B cell (primary cell): ENCODE data around the gene MOGAT2. TPM values are rescaled to one million over a fixed set of nuclear protein-coding genes. Genes with fewer than 3 reads are reported as not detected.
A peak's percentile ranks its signal among the peaks of the same experiment; 100 is the strongest.

Experiments
- ATAC-seq: fragments of 200-7000 bp; cut with Tn5 transposase; one replicate; pipeline ENCODE4 v1.10.0; 2021; ENCODE audit warnings: low read depth, mild to moderate bottlenecking, moderate number of reproducible peaks, moderate library complexity
- CTCF ChIA-PET: fragments of 350-600 bp; sonication (Branson Sonifier 250); formaldehyde crosslinking; loops from one replicate; lab custom pipeline; 2021; ENCODE audit warnings: antibody characterized with exemption, inconsistent platforms; lab: Charles Lee
- POLR2A ChIA-PET: fragments of 350-600 bp; sonication (Branson Sonifier 250); formaldehyde crosslinking; loops from one replicate; lab custom pipeline; 2021; ENCODE audit warnings: antibody characterized with exemption; lab: Charles Lee
- DNase-seq: peaks from one replicate; pipeline ENCODE4 v3.0.0; 2013
- H2AFZ ChIP-seq: 2 replicates; pipeline ENCODE4 v1.6.1; 2012; ENCODE audit warnings: mild to moderate bottlenecking, low read depth, low read length; ENCODE audit not compliant: insufficient read depth, poor library complexity, severe bottlenecking
- H3K27ac ChIP-seq, 2 donors: 1 replicate in 1 of 2; 2 replicates in 1 of 2; pipeline ENCODE4 v1.5.1; 2012 to 2013; ENCODE audit warnings: low read length in 2 of 2, mild to moderate bottlenecking in 2 of 2, moderate library complexity in 1 of 2
- H3K27me3 ChIP-seq, 4 experiments: fragments of 200-600 bp in 1 of 4; sonication (generic) in 1 of 4; replicated peaks in 1 of 4; 1 replicate in 2 of 4; 2 replicates in 2 of 4; pipeline versions ENCODE4 v1.6.1 to v1.7.0; 2013 to 2016; ENCODE audit warnings: low read length in 3 of 4, mild to moderate bottlenecking in 2 of 4, mixed read lengths in 1 of 4, moderate library complexity in 1 of 4; ENCODE audit not compliant: insufficient read depth in 4 of 4, control insufficient read depth in 3 of 4; ENCODE audit errors: control extremely low read depth in 1 of 4
- H3K36me3 ChIP-seq, 2 experiments: replicated peaks in 1 of 2; 1 replicate in 1 of 2; 2 replicates in 1 of 2; pipeline versions ENCODE4 v1.6.1 to v1.7.1; 2013; ENCODE audit warnings: low read length in 1 of 2; ENCODE audit not compliant: insufficient read depth in 2 of 2, control insufficient read depth in 1 of 2; ENCODE audit errors: control extremely low read depth in 1 of 2, extremely low read depth in 1 of 2
- H3K4me1 ChIP-seq, 2 donors: fragments of 200-600 bp in 1 of 2; sonication (generic) in 1 of 2; 1 replicate in 1 of 2; 2 replicates in 1 of 2; pipeline versions ENCODE4 v1.5.1 to v1.6.1; 2013 to 2017; ENCODE audit warnings: low read length in 2 of 2; ENCODE audit not compliant: control insufficient read depth in 2 of 2, insufficient read depth in 2 of 2
- H3K4me2 ChIP-seq: replicated peaks from 2 replicates; pipeline ENCODE3; 2012; ENCODE audit warnings: mild to moderate bottlenecking, low read depth, low read length; ENCODE audit not compliant: poor library complexity, severe bottlenecking
- H3K4me3 ChIP-seq, 5 experiments: fragments of 200-600 bp in 1 of 5; sonication (generic) in 1 of 5; 1 replicate in 3 of 5; 2 replicates in 2 of 5; pipeline versions ENCODE4 v1.5.1 to v1.7.0; 2011 to 2016; ENCODE audit warnings: low read length in 4 of 5, mild to moderate bottlenecking in 4 of 5, low read depth in 2 of 5, control low read depth in 1 of 5, moderate library complexity in 1 of 5; ENCODE audit not compliant: insufficient read depth in 1 of 5; ENCODE audit errors: control extremely low read depth in 1 of 5, extremely low read depth in 1 of 5
- H3K79me2 ChIP-seq: fragments of 200-600 bp; sonication (generic); one replicate; pipeline ENCODE4 v1.6.0; 2016; ENCODE audit warnings: low read length; ENCODE audit not compliant: control insufficient read depth, insufficient read depth
- H3K9ac ChIP-seq: fragments of 200-600 bp; sonication (generic); 2 replicates; pipeline ENCODE4 v1.6.1; 2017; ENCODE audit warnings: mild to moderate bottlenecking, low read length, moderate library complexity
- H3K9me3 ChIP-seq, 3 donors: one replicate each; pipeline versions ENCODE4 v1.6.1 to v1.7.1; 2013; ENCODE audit warnings: low read length in 2 of 3; ENCODE audit not compliant: control insufficient read depth in 2 of 3, insufficient read depth in 1 of 3; ENCODE audit errors: control extremely low read depth in 1 of 3
- H4K20me1 ChIP-seq: 2 replicates; pipeline ENCODE4 v1.6.0; 2012; ENCODE audit warnings: mild to moderate bottlenecking, low read length; ENCODE audit not compliant: insufficient read depth, control insufficient read depth, poor library complexity, severe bottlenecking
- H3K27ac Mint-ChIP-seq: one replicate; pipeline ENCODE4 v1.8.0; 2021; ENCODE audit warnings: mixed read lengths
- H3K27me3 Mint-ChIP-seq: one replicate; pipeline ENCODE4 v1.8.0; 2021; ENCODE audit warnings: mixed read lengths
- H3K4me1 Mint-ChIP-seq: one replicate; pipeline ENCODE4 v1.8.0; 2021; ENCODE audit warnings: mixed read lengths
- H3K4me3 Mint-ChIP-seq: one replicate; pipeline ENCODE4 v1.8.0; 2021; ENCODE audit warnings: mixed read lengths
- H3K9me3 Mint-ChIP-seq: one replicate; pipeline ENCODE4 v1.8.0; 2022; ENCODE audit warnings: mixed read lengths; ENCODE audit not compliant: insufficient read depth
- EZH2 ChIP-seq: IDR thresholded peaks from 2 replicates; pipeline ENCODE4 v1.6.1; 2012; ENCODE audit warnings: borderline replicate concordance, low read depth, mild to moderate bottlenecking, moderate library complexity, low read length; ENCODE audit not compliant: insufficient read depth, poor library complexity, severe bottlenecking
- WGBS: methylation state at CpG from one replicate; pipeline ENCODE4 v1.1.5; 2013; ENCODE audit warnings: missing lambda C conversion rate; ENCODE audit not compliant: insufficient coverage; 5-methylcytosine and 5-hydroxymethylcytosine counted together
- intact Hi-C: fragments of 100-400 bp; cut with micrococcal nuclease; formaldehyde crosslinking; loops from one replicate; pipeline ENCODE4 v1.10.0; 2022
- polyA plus RNA-seq: library from polyadenylated mRNA; depleted of rRNA; stranded (reverse); fragments of >200 nt; gene quantifications from 2 replicates; pipeline ENCODE4 v1.2.3, GENCODE V29; 2012
- total RNA-seq, 2 donors: library from RNA; stranded (reverse); fragments of 120-200 nt in 1 of 2; gene quantifications; 1 replicate in 1 of 2; 2 replicates in 1 of 2; pipeline versions ENCODE4 v1.2.3 to v1.2.4, GENCODE V29; 2013 to 2022
- TF ChIP-seq, protein P1 (sequence below): fragments of 200-600 bp; IDR thresholded peaks from one replicate; pipeline ENCODE4 v1.8.0; 2022; ENCODE audit warnings: antibody characterized with exemption, mild to moderate bottlenecking

Gene MOGAT2
- total and polyA plus RNA-seq, 2 donors (not counting 1 experiment from before 2014, with no cell fraction given): not detected

DNA sequence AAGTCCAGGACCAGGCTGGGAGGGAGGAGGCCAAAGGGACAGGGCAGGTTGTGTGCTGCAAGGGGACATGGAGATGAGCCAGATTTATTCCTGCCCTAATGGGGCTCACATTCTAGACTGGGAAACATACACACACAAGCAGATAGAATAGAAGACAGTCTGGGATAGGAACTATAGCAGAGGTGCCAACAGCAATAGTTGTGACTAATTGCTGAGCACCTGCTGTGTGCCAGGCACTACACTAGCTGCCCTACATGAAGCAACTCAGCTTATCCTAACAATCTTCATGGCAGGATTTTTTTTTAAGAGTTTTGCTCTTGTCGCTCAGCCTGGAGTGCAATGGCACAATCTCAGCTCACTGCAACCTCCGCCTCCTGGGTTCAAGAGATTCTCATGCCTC is 11.4 kb downstream of the MOGAT2 start:
- 100% methylated on average over 2 of the region's 2 CpGs for WGBS
- Mint-ChIP-seq H3K4me3 (no peak overlapping the region), H3K27ac (peak overlapping the region; percentile 32), H3K4me1 (no peaks in the 10 kb centered on the region), H3K27me3 (peaks cover 17% of the 10 kb centered on the region), H3K9me3 (no peaks in the 10 kb centered on the region)
- H3K27ac ChIP-seq: no peak overlapping the region
- intact Hi-C loops: loop anchor here (10.0 kb wide), 1 partner anchor 426 kb away; no protein-coding TSS in a partner anchor
- no peaks in the 10 kb centered on the region for H3K36me3 ChIP-seq
- H3K27me3 ChIP-seq: peaks cover 0 to 4% (median 0%) of the 10 kb centered on the region in 4 experiments
- no peak for DNase-seq
- TF ChIP-seq, protein P1, sequence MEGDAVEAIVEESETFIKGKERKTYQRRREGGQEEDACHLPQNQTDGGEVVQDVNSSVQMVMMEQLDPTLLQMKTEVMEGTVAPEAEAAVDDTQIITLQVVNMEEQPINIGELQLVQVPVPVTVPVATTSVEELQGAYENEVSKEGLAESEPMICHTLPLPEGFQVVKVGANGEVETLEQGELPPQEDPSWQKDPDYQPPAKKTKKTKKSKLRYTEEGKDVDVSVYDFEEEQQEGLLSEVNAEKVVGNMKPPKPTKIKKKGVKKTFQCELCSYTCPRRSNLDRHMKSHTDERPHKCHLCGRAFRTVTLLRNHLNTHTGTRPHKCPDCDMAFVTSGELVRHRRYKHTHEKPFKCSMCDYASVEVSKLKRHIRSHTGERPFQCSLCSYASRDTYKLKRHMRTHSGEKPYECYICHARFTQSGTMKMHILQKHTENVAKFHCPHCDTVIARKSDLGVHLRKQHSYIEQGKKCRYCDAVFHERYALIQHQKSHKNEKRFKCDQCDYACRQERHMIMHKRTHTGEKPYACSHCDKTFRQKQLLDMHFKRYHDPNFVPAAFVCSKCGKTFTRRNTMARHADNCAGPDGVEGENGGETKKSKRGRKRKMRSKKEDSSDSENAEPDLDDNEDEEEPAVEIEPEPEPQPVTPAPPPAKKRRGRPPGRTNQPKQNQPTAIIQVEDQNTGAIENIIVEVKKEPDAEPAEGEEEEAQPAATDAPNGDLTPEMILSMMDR: no peak
- TF ChIP-seq EZH2: no peak
- ChIA-PET POLR2A (no interaction called here), CTCF (interaction anchor here (0.8 kb wide), 1 partner anchor 13 kb away, joined by 3 read pairs; no protein-coding TSS in a partner anchor)
- H3K79me2 ChIP-seq: no peaks in the 10 kb centered on the region
- no peak for ATAC-seq
- H3K4me1 ChIP-seq: no peaks in the 10 kb centered on the region
- no peak overlapping the region for H3K9ac ChIP-seq
- H3K4me2 ChIP-seq: no peak overlapping the region
- H2AFZ ChIP-seq: no peak overlapping the region
- peaks cover 0 to 5% (median 0%) of the 10 kb centered on the region in 3 donors for H3K9me3 ChIP-seq
- no peaks in the 10 kb centered on the region for H4K20me1 ChIP-seq
- no peak overlapping the region for H3K4me3 ChIP-seq

DNA sequence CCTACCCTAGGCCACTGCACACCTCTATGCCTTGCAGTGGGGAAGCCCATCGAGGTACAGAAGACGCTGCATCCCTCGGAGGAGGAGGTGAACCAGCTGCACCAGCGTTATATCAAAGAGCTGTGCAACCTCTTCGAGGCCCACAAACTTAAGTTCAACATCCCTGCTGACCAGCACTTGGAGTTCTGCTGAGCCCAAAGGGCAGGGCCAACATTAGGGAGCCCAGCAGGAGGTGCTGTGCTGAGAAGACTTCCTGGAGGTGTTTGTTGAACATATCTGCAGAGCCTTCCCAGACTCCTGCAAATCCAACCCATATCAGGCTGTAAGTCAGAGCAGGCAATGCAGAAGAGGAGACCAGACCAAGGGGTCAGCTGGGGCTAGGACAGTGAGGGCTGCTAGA is 13.5 kb downstream of the MOGAT2 start:
- intact Hi-C loops: no loop called here
- TF ChIP-seq, protein P1: no peak
- TF ChIP-seq EZH2: no peak
- CTCF ChIA-PET: no interaction called here

More for the DNA sequence above, 13.5 kb downstream of the MOGAT2 start:
- WGBS: 96% methylated on average over 4 of the region's 5 CpGs
- POLR2A ChIA-PET: no interaction called here
- Histone ChIP-seq H3K27me3 (peaks cover 0 to 4% (median 0%) of the 10 kb centered on the region in 4 experiments), H3K9me3 (peaks cover 0 to 5% (median 0%) of the 10 kb centered on the region in 3 donors), H3K79me2 (no peaks in the 10 kb centered on the region), H3K27ac (no peak overlapping the region), H3K36me3 (no peaks in the 10 kb centered on the region), H4K20me1 (no peaks in the 10 kb centered on the region), H3K4me3 (no peak overlapping the region), H3K4me1 (no peaks in the 10 kb centered on the region), H3K9ac (no peak overlapping the region), H3K4me2 (no peak overlapping the region), H2AFZ (no peak overlapping the region)
- H3K27ac Mint-ChIP-seq: no peak overlapping the region
- ATAC-seq (no peak), DNase-seq (no peak)
- H3K4me1 Mint-ChIP-seq: no peaks in the 10 kb centered on the region
- no peak overlapping the region for H3K4me3 Mint-ChIP-seq
- no peaks in the 10 kb centered on the region for H3K9me3 Mint-ChIP-seq
- peaks cover 20% of the 10 kb centered on the region for H3K27me3 Mint-ChIP-seq
